ENCODE data around the gene TNIP3.
"Not testable (repeated sequence)": the region's sequence is repeated elsewhere in the genome, so short reads cannot be mapped to it uniquely, and the experiment has no call there.

The TNIP3 gene

GRCh38 chr4:121164291-121164690, at the start of gene TNIP3:
TSS of gene TNIP3 (minus strand) at chr4:121164321. CDS start at chr4:121164125, 196 bp downstream.
- in situ Hi-C loops (cut with MboI; ENCODE audit: low sequenced_read_pairs) = no loop called here

GRCh38 chr4:121212806-121213205, 48.7 kb upstream of the TNIP3 start:
- in situ Hi-C loops (cut with MboI; ENCODE audit: low sequenced_read_pairs) = no loop called here

GRCh38 chr4:121209171-121209570, 45.0 kb upstream of the TNIP3 start:
- in situ Hi-C loops (cut with MboI; ENCODE audit: low sequenced_read_pairs) = no loop called here

GRCh38 chr4:121208244-121209007, 44.3 kb upstream of the TNIP3 start:
- in situ Hi-C loops (cut with MboI; ENCODE audit: low sequenced_read_pairs) = no loop called here

GRCh38 chr4:121205777-121206176, 41.7 kb upstream of the TNIP3 start:
- in situ Hi-C loops (cut with MboI; ENCODE audit: low sequenced_read_pairs) = not testable (repeated sequence)

GRCh38 chr4:121200795-121201472, 36.8 kb upstream of the TNIP3 start:
- in situ Hi-C loops (cut with MboI; ENCODE audit: low sequenced_read_pairs) = no loop called here

GRCh38 chr4:121199742-121200561, 35.8 kb upstream of the TNIP3 start:
- in situ Hi-C loops (cut with MboI; ENCODE audit: low sequenced_read_pairs) = no loop called here

GRCh38 chr4:121198251-121198650, 34.1 kb upstream of the TNIP3 start:
- in situ Hi-C loops (cut with MboI; ENCODE audit: low sequenced_read_pairs) = no loop called here

- in situ Hi-C loops (cut with MboI; ENCODE audit: low sequenced_read_pairs) = no loop called here
Measured at GRCh38 chr4:121195649-121196048, 31.5 kb upstream of the TNIP3 start.

GRCh38 chr4:121192480-121192879, 28.4 kb upstream of the TNIP3 start:
- in situ Hi-C loops (cut with MboI; ENCODE audit: low sequenced_read_pairs) = no loop called here

GRCh38 chr4:121192013-121192412, 27.9 kb upstream of the TNIP3 start:
- in situ Hi-C loops (cut with MboI; ENCODE audit: low sequenced_read_pairs) = no loop called here

GRCh38 chr4:121191361-121191760, 27.2 kb upstream of the TNIP3 start:
- in situ Hi-C loops (cut with MboI; ENCODE audit: low sequenced_read_pairs) = no loop called here

- in situ Hi-C loops (cut with MboI; ENCODE audit: low sequenced_read_pairs) = no loop called here
Measured at GRCh38 chr4:121190389-121190788, 26.3 kb upstream of the TNIP3 start.

- in situ Hi-C loops (cut with MboI; ENCODE audit: low sequenced_read_pairs) = no loop called here
Measured at GRCh38 chr4:121189326-121190215, 25.4 kb upstream of the TNIP3 start.

- in situ Hi-C loops (cut with MboI; ENCODE audit: low sequenced_read_pairs) = no loop called here
Measured at GRCh38 chr4:121187206-121187605, 23.1 kb upstream of the TNIP3 start.

- in situ Hi-C loops (cut with MboI; ENCODE audit: low sequenced_read_pairs) = no loop called here
Measured at GRCh38 chr4:121185960-121186359, 21.8 kb upstream of the TNIP3 start.

- in situ Hi-C loops (cut with MboI; ENCODE audit: low sequenced_read_pairs) = no loop called here
Measured at GRCh38 chr4:121183989-121184388, 19.9 kb upstream of the TNIP3 start.

- in situ Hi-C loops (cut with MboI; ENCODE audit: low sequenced_read_pairs) = no loop called here
Measured at GRCh38 chr4:121183361-121183760, 19.2 kb upstream of the TNIP3 start.

GRCh38 chr4:121182296-121182695, 18.2 kb upstream of the TNIP3 start:
- in situ Hi-C loops (cut with MboI; ENCODE audit: low sequenced_read_pairs) = no loop called here

GRCh38 chr4:121181493-121181892, 17.4 kb upstream of the TNIP3 start:
- in situ Hi-C loops (cut with MboI; ENCODE audit: low sequenced_read_pairs) = no loop called here

- in situ Hi-C loops (cut with MboI; ENCODE audit: low sequenced_read_pairs) = no loop called here
Measured at GRCh38 chr4:121180558-121180957, 16.4 kb upstream of the TNIP3 start.

Measured in HL-60/S4 treated with phorbol 12-myristate 13-acetate at 8.2 ng/mL for 4 days and 3 days (cell line).